ENCODE data around the gene GOLGA2. TPM values are rescaled to one million over a fixed set of nuclear protein-coding genes. Genes with fewer than 3 reads are reported as not detected.
"Not testable (repeated sequence)": the region's sequence is repeated elsewhere in the genome, so short reads cannot be mapped to it uniquely, and the experiment has no call there.

Gene GOLGA2
- total RNA-seq, 1 experiment from 2014 or later = 34.4 TPM

GRCh38 chr9:128245421-128246151, 30.2 kb downstream of the GOLGA2 start:
- DNase-seq = peak; percentile 75
- H3K27me3 ChIP-seq (ENCODE audit: control insufficient read depth, insufficient read depth, low read length) = no peaks in the 10 kb centered on the region

DNA sequence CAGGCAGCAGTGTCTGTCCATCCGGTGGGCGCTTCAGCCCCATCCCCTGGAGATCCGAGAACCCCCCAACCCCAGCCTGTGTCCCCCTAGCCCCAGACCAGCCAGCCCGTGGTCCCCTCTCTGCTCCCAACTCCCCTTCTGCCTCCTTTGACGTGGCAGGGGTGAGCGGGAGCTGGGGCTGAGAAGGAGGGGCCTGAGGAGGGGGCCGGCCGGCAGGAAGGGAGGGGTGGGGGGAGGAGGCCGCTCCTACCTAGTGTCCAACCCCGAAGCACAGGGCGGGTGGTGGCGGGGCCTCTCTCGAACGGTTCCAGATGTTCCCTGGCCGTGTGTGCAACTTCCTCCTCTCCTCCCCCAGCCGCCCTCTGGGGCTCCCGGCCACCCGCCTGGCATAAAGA, 31.0 kb downstream of the GOLGA2 start:
- no peak overlapping the region for H3K4me3 ChIP-seq (ENCODE audit: insufficient read depth, low read depth, low read length)
- DNase-seq = peak; percentile 96
- H3K27me3 ChIP-seq (ENCODE audit: control insufficient read depth, insufficient read depth, low read length) = no peaks in the 10 kb centered on the region
- peaks cover 6% of the 10 kb centered on the region for H3K36me3 ChIP-seq (replicated peaks; ENCODE audit: control insufficient read depth, insufficient read depth, low read length)

More at GRCh38 chr9:128245421-128246151, 30.2 kb downstream of the GOLGA2 start:
- Histone ChIP-seq H3K36me3 (replicated peaks; ENCODE audit: control insufficient read depth, insufficient read depth, low read length) (peaks cover 6% of the 10 kb centered on the region), H3K4me3 (ENCODE audit: insufficient read depth, low read depth, low read length) (no peak overlapping the region)

DNA sequence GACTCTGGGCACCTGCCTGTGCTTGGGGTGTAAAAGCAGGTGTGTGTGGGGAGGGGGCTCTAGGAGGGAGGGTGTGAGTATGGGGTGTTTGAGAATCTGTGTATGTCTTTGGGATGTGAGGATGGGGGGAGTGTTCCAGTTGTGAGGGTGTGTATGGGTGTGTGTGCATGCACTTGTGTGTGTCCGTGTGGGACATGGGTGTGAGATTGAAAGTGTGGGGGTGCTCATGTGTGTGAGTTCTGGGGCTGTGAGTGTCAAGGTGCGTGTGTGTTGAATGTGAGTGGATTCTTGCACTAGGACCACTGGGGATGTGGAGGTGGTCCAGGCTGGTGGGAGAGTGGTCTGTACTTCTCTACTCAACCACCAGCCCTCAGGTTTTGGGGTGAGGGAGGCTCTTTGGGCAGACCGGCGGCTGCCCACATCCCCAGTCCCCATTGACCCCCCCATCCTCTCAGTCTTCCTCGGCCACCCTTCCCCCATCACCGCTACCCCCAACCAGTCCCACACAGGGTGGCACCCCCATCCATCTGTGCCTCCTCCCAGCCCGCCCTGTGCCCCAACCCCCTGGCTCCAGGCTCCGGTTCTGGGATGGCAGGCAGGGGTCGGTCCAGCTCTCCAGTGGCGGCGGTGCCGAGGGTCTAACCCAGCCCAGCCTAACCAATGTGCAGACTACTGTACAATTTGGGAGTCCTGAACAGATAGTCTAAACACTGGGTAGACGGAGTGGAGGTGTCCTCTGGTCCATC, 31.5 kb downstream of the GOLGA2 start:
- peak; percentile 68 for DNase-seq
- no peaks in the 10 kb centered on the region for H3K27me3 ChIP-seq (ENCODE audit: control insufficient read depth, insufficient read depth, low read length)
- no peak overlapping the region for H3K4me3 ChIP-seq (ENCODE audit: insufficient read depth, low read depth, low read length)
- peaks cover 7% of the 10 kb centered on the region for H3K36me3 ChIP-seq (replicated peaks; ENCODE audit: control insufficient read depth, insufficient read depth, low read length)

- Histone ChIP-seq H3K27me3 (ENCODE audit: control insufficient read depth, insufficient read depth, low read length) (no peaks in the 10 kb centered on the region), H3K36me3 (replicated peaks; ENCODE audit: control insufficient read depth, insufficient read depth, low read length) (peaks cover 6% of the 10 kb centered on the region), H3K4me3 (ENCODE audit: insufficient read depth, low read depth, low read length) (no peak overlapping the region)
- peak; percentile 67 for DNase-seq
These were observed 32.4 kb downstream of the GOLGA2 start for GRCh38 chr9:128243215-128244018.

- H3K36me3 ChIP-seq (replicated peaks; ENCODE audit: control insufficient read depth, insufficient read depth, low read length) = peaks cover 6% of the 10 kb centered on the region
- peak; percentile 51 for DNase-seq
- no peak overlapping the region for H3K4me3 ChIP-seq (ENCODE audit: insufficient read depth, low read depth, low read length)
These were observed 33.0 kb downstream of the GOLGA2 start for GRCh38 chr9:128242828-128243214.

DNA sequence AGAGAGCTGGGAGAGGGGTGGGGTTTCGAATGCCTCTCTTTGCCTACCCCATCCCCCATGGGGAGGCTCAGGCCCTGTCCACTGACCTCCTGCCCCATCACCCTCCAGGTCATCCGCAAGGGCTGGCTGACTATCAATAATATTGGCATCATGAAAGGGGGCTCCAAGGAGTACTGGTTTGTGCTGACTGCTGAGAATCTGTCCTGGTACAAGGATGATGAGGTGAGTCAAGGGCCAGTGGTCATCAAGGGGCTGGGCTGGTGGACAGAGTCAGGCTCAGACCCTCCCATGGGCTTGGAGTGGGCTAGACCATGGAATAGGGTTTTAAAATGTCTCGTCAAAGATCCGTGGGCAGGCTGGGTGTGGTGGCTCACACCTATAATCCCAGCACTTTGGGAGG, 33.7 kb downstream of the GOLGA2 start:
- H3K36me3 ChIP-seq (replicated peaks; ENCODE audit: control insufficient read depth, insufficient read depth, low read length) = peaks cover 4% of the 10 kb centered on the region
- peak; percentile 27 for DNase-seq
- H3K27me3 ChIP-seq (ENCODE audit: control insufficient read depth, insufficient read depth, low read length) = no peaks in the 10 kb centered on the region
- H3K4me3 ChIP-seq (ENCODE audit: insufficient read depth, low read depth, low read length) = no peak overlapping the region

More at GRCh38 chr9:128242828-128243214, 33.0 kb downstream of the GOLGA2 start:
- H3K27me3 ChIP-seq (ENCODE audit: control insufficient read depth, insufficient read depth, low read length) = no peaks in the 10 kb centered on the region

- Histone ChIP-seq H3K4me3 (ENCODE audit: insufficient read depth, low read depth, low read length) (no peak overlapping the region), H3K36me3 (replicated peaks; ENCODE audit: control insufficient read depth, insufficient read depth, low read length) (peaks cover 4% of the 10 kb centered on the region), H3K27me3 (ENCODE audit: control insufficient read depth, insufficient read depth, low read length) (no peaks in the 10 kb centered on the region)
- DNase-seq = no peak
These were observed 41.9 kb downstream of the GOLGA2 start for GRCh38 chr9:128233817-128234406.

- Histone ChIP-seq H3K27me3 (ENCODE audit: control insufficient read depth, insufficient read depth, low read length) (no peaks in the 10 kb centered on the region), H3K4me3 (ENCODE audit: insufficient read depth, low read depth, low read length) (no peak overlapping the region), H3K36me3 (replicated peaks; ENCODE audit: control insufficient read depth, insufficient read depth, low read length) (peaks cover 4% of the 10 kb centered on the region)
- no peak for DNase-seq
These were observed 43.0 kb downstream of the GOLGA2 start for GRCh38 chr9:128232528-128233428.

- Histone ChIP-seq H3K4me3 (ENCODE audit: insufficient read depth, low read depth, low read length) (no peak overlapping the region), H3K27me3 (ENCODE audit: control insufficient read depth, insufficient read depth, low read length) (no peaks in the 10 kb centered on the region), H3K36me3 (replicated peaks; ENCODE audit: control insufficient read depth, insufficient read depth, low read length) (peaks cover 3% of the 10 kb centered on the region)
- DNase-seq = no peak
These were observed 43.9 kb downstream of the GOLGA2 start for GRCh38 chr9:128231638-128232527.

- not testable (repeated sequence) for H3K27me3 ChIP-seq (ENCODE audit: control insufficient read depth, insufficient read depth, low read length); DNase-seq; H3K4me3 ChIP-seq (ENCODE audit: insufficient read depth, low read depth, low read length); H3K36me3 ChIP-seq (replicated peaks; ENCODE audit: control insufficient read depth, insufficient read depth, low read length)
These were observed 44.9 kb downstream of the GOLGA2 start for GRCh38 chr9:128230897-128231296.

DNA sequence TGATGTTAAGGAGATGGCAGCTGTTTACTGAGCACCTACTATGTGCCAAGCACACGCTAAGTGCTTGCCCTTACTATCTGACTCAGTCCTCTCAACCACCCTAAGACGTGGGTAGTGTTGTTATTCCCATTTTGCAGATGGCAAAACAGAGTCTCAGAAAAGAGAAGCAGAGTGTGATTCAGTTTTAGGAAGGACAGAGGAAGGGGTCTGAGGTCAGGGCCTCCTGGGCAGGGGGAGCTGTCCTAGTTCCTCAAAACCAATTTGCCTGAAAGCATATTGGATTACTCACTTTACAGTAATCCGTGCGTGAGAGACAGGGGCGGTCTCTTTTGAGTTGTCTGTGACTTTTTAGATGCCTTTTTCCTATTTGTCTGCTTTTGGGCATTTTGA, 49.4 kb downstream of the GOLGA2 start:
- no peak overlapping the region for H3K4me3 ChIP-seq (ENCODE audit: insufficient read depth, low read depth, low read length)
- peaks cover 9% of the 10 kb centered on the region for H3K36me3 ChIP-seq (replicated peaks; ENCODE audit: control insufficient read depth, insufficient read depth, low read length)
- no peaks in the 10 kb centered on the region for H3K27me3 ChIP-seq (ENCODE audit: control insufficient read depth, insufficient read depth, low read length)
- no peak for DNase-seq

DNA sequence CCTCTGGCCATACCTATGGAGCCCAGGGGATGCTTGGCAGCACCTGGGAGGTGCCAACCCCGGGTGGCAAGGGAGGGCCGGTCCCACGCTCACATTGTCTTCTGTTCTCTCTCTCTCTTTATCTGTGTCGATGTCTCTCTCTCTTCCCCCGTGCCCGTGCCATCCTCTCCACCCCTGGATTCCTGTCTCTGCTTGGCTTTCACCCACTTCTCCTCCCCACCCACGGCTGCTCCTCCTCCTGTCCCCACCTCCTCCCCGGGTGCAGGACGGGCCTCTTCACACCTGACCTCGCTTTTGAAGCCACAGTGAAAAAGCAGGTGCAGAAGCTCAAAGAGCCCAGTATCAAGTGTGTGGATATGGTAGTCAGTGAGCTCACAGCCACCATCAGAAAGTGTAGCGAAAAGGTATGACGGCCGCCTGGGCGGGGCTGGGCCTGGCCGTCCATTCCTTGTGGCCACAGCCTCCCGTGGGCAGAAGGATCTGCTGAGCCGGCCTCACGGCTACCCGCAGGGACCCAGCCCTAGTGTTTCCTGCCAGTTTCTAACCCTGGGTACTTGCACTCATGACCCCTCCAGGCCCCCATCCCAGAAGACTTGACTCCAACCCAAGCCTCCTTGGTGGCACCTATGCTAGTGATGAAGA, 49.9 kb downstream of the GOLGA2 start:
- DNase-seq = no peak
- H3K27me3 ChIP-seq (ENCODE audit: control insufficient read depth, insufficient read depth, low read length) = no peaks in the 10 kb centered on the region
- H3K4me3 ChIP-seq (ENCODE audit: insufficient read depth, low read depth, low read length) = no peak overlapping the region
- peaks cover 11% of the 10 kb centered on the region for H3K36me3 ChIP-seq (replicated peaks; ENCODE audit: control insufficient read depth, insufficient read depth, low read length)

All from H7 (cell line).